ENCODE results near the gene FAM210B. TPM values are rescaled to one million over a fixed set of nuclear protein-coding genes. Genes with fewer than 3 reads are reported as not detected.

The FAM210B gene
- total and polyA plus RNA-seq, 9 of the 15 experiments (the other 6 are each of a cell fraction or from before 2014, with no cell fraction given), result 12.1 to 87.3 (median 47.6) TPM

GRCh38 chr20:56381501-56381900, 22.7 kb downstream of the FAM210B start:
- Histone ChIP-seq H3K9me1 (ENCODE audit: control insufficient read depth, insufficient read depth, low read length) (no peaks in the 10 kb centered on the region), H3K36me3 (ENCODE audit: control insufficient read depth, insufficient read depth, low read length) (peaks cover 91% of the 10 kb centered on the region), H3K4me1 (replicated peaks in 1 of 2; ENCODE audit: control insufficient read depth in 2 of 2, insufficient read depth in 2 of 2, low read length in 2 of 2) (peaks cover 0 to 16% of the 10 kb centered on the region in 2 experiments; a peak in 2 of 5 replicates), H4K20me1 (replicated peaks; ENCODE audit: control insufficient read depth, insufficient read depth, low read length) (no peaks in the 10 kb centered on the region; the same call in 1 of the 2 replicates), H3K9me3 (replicated peaks; ENCODE audit: control insufficient read depth, insufficient read depth, low read depth, low read length) (no peaks in the 10 kb centered on the region), H3K4me2 (ENCODE audit: insufficient read depth, low read length) (no peak overlapping the region), H3K79me2 (ENCODE audit: control insufficient read depth, insufficient read depth, low read length) (peaks cover 88% of the 10 kb centered on the region), H3K9ac (ENCODE audit: insufficient read depth in 1 of 2, low read depth in 2 of 2, low read length in 2 of 2) (no peak overlapping the region), H3K27me3 (ENCODE audit: control insufficient read depth in 2 of 2, insufficient read depth in 2 of 2, low read length in 2 of 2) (no peaks in the 10 kb centered on the region), H3K4me3 (no peak overlapping the region), H3K27ac (ENCODE audit: extremely low read depth, low read depth, low read length) (no peak overlapping the region), H2AFZ (ENCODE audit: low read depth, low read length) (no peak overlapping the region)
- DNase-seq (ENCODE audit: extremely low read depth in 1 of 4, low spot score in 3 of 4), result no peak
- ATAC-seq, result no peak
- intact Hi-C loops (cut with micrococcal nuclease), result no loop called here
- no peak for TF ChIP-seq ATF3 (IDR thresholded peaks at IDR 0.05)
- no peak for TF ChIP-seq ATF3 (CRISPR knock-in tag; conservative IDR thresholded peaks at IDR 0.05)
- TF ChIP-seq ELK1 (CRISPR knock-in tag; IDR thresholded peaks at IDR 0.05), result no peak
- FAIRE-seq, result no peak
- in situ Hi-C loops (cut with MboI), result no loop called here
- WGBS (ENCODE audit: insufficient coverage, low coverage, missing lambda C conversion rate), result 75% methylated on average over 1 of the region's 1 CpG
- CTCF ChIA-PET (ENCODE audit: low intra/inter-chr PET ratio), result no interaction called here
- POLR2A ChIA-PET, result interaction anchor here (0.7 to 1.2 kb wide), 3 partner anchors 9 to 84 kb away, joined by 3 to 4 read pairs (median 3); no protein-coding TSS in a partner anchor
- no TSS peak for BruUV-seq (replicated peaks)
